ENCODE results near the gene RIC3. TPM values are rescaled to one million over a fixed set of nuclear protein-coding genes. Genes with fewer than 3 reads are reported as not detected.
A peak's percentile ranks its signal among the peaks of the same experiment; 100 is the strongest.

Gene RIC3
- total RNA-seq, 1 experiment from 2014 or later = 5.9 TPM

GRCh38 chr11:8103909-8104308, 64.9 kb downstream of the RIC3 start:
- no peak for DNase-seq
- Histone ChIP-seq H3K36me3 (replicated peaks; ENCODE audit: control insufficient read depth, insufficient read depth, low read length) (peaks cover 17% of the 10 kb centered on the region), H3K27me3 (ENCODE audit: control insufficient read depth, insufficient read depth, low read length) (no peaks in the 10 kb centered on the region), H3K4me3 (ENCODE audit: insufficient read depth, low read depth, low read length) (no peak overlapping the region)

DNA sequence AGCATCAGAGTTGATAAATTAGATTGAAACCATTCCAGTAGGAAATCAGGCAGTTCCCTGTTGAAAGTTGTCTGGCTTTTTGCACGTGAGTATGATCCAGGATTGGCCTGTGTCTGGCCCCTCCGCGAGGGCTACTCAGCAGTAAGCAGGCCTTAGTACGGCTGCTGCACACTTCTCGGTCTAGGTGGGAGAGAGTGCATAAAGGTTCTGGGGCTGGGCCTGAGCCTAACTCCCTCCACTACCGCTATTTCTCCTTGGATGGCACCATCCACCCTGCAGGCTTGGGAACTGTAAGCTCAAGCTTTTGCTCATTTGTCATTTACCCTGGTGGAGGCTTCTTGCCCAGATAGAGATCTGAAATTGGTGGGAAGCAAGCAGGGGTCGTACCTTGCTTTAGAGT, 65.9 kb downstream of the RIC3 start:
- no peak overlapping the region for H3K4me3 ChIP-seq (ENCODE audit: insufficient read depth, low read depth, low read length)
- H3K36me3 ChIP-seq (replicated peaks; ENCODE audit: control insufficient read depth, insufficient read depth, low read length) = peaks cover 20% of the 10 kb centered on the region
- H3K27me3 ChIP-seq (ENCODE audit: control insufficient read depth, insufficient read depth, low read length) = no peaks in the 10 kb centered on the region
- no peak for DNase-seq

DNA sequence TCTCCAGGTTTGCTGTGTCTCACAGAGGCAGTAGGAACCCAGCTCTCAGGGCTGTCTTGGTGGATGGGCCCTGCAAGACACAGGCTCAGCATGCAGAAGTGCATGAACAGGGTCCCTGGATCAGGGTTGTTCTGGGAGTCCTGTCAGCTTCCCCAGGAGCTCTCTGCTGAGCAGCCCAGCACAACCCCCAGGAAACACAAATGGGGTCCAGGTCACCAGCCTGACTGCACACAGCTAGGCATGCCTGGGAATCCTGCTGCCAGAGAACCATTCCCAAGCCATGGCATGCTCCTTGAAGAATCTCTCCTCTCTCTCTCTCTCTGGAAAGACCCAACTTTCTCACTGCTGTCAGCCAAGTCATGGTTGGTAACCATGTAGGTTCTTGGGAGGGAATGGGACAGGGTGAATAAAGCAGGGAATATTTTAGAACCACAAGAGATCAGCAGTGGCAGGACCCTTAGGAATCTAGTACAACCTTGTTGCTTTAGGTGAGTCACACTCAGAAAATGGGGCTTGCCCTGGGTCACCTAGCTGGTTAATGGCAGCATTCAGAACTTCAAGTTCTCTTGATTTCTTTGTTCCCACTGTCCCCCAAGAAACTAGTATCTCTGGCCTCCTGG, 66.4 kb downstream of the RIC3 start:
- Histone ChIP-seq H3K36me3 (replicated peaks; ENCODE audit: control insufficient read depth, insufficient read depth, low read length) (peaks cover 20% of the 10 kb centered on the region), H3K27me3 (ENCODE audit: control insufficient read depth, insufficient read depth, low read length) (no peaks in the 10 kb centered on the region), H3K4me3 (ENCODE audit: insufficient read depth, low read depth, low read length) (no peak overlapping the region)
- DNase-seq = no peak

DNA sequence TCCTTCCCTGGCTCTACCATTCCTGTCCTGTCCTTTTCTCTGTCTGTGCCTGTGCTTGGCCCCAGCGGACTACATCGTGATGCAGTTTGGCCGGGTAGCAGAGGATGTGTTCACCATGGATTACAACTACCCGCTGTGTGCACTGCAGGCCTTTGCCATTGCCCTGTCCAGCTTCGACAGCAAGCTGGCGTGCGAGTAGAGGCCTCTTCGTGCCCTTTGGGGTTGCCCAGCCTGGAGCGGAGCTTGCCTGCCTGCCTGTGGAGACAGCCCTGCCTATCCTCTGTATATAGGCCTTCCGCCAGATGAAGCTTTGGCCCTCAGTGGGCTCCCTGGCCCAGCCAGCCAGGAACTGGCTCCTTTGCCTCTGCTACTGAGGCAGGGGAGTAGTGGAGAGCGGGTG, 67.4 kb downstream of the RIC3 start:
- Histone ChIP-seq H3K27me3 (ENCODE audit: control insufficient read depth, insufficient read depth, low read length) (no peaks in the 10 kb centered on the region), H3K36me3 (replicated peaks; ENCODE audit: control insufficient read depth, insufficient read depth, low read length) (peaks cover 24% of the 10 kb centered on the region), H3K4me3 (ENCODE audit: insufficient read depth, low read depth, low read length) (no peak overlapping the region)
- no peak for DNase-seq

- Histone ChIP-seq H3K4me3 (ENCODE audit: insufficient read depth, low read depth, low read length) (no peak overlapping the region), H3K27me3 (ENCODE audit: control insufficient read depth, insufficient read depth, low read length) (no peaks in the 10 kb centered on the region), H3K36me3 (replicated peaks; ENCODE audit: control insufficient read depth, insufficient read depth, low read length) (peaks cover 22% of the 10 kb centered on the region)
- DNase-seq = no peak
Measured at GRCh38 chr11:8100605-8101004, 68.2 kb downstream of the RIC3 start.

- Histone ChIP-seq H3K27me3 (ENCODE audit: control insufficient read depth, insufficient read depth, low read length) (no peaks in the 10 kb centered on the region), H3K36me3 (replicated peaks; ENCODE audit: control insufficient read depth, insufficient read depth, low read length) (peaks cover 22% of the 10 kb centered on the region), H3K4me3 (ENCODE audit: insufficient read depth, low read depth, low read length) (no peak overlapping the region)
- no peak for DNase-seq
Measured at GRCh38 chr11:8100158-8100557, 68.7 kb downstream of the RIC3 start.

- Histone ChIP-seq H3K4me3 (ENCODE audit: insufficient read depth, low read depth, low read length) (no peak overlapping the region), H3K36me3 (replicated peaks; ENCODE audit: control insufficient read depth, insufficient read depth, low read length) (peaks cover 22% of the 10 kb centered on the region), H3K27me3 (ENCODE audit: control insufficient read depth, insufficient read depth, low read length) (no peaks in the 10 kb centered on the region)
- peak; percentile 82 for DNase-seq
Measured at GRCh38 chr11:8099291-8099899, 69.4 kb downstream of the RIC3 start.

DNA sequence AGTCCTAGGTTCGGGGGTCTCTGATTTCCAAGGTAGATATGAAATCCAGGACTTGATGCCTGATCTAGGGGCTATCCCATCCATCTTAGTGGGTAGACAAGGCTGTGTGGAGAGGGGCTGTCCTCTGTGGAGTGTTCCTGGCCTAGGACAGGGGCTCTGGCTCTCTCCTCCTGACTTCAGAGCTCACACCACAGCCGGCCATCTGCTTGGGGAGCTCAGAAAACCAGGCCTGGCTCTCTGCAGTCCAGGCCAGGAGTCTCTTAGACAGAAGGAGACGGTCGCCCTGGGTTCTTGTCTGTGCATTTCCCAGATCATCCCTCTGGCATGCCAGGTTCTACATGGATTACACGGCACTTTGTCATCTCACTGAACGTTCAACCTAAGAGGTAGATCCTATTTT, 69.9 kb downstream of the RIC3 start:
- peaks cover 22% of the 10 kb centered on the region for H3K36me3 ChIP-seq (replicated peaks; ENCODE audit: control insufficient read depth, insufficient read depth, low read length)
- H3K4me3 ChIP-seq (ENCODE audit: insufficient read depth, low read depth, low read length) = no peak overlapping the region
- H3K27me3 ChIP-seq (ENCODE audit: control insufficient read depth, insufficient read depth, low read length) = no peaks in the 10 kb centered on the region
- DNase-seq = no peak

DNA sequence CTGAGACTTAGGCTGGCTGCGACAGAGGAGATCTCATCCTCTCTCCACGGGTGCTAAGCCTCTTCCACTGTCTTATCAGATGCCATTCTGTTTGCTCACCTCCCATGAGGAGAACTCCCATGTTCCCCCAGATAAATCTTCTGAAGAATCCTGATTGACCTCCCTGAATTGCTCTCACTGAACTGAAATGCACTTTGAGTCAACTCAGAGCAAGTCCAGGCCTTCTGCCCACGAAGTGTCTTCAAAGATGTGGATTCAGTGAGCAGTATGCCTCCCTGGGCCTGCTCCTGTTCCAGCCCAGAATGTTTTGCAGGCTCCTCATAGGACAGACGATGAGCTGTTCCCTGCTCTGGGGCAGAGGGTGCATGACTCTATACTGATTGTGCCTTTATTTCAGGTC, 70.5 kb downstream of the RIC3 start:
- Histone ChIP-seq H3K27me3 (ENCODE audit: control insufficient read depth, insufficient read depth, low read length) (no peaks in the 10 kb centered on the region), H3K36me3 (replicated peaks; ENCODE audit: control insufficient read depth, insufficient read depth, low read length) (peaks cover 21% of the 10 kb centered on the region), H3K4me3 (ENCODE audit: insufficient read depth, low read depth, low read length) (no peak overlapping the region)
- no peak for DNase-seq

GRCh38 chr11:8097926-8098325, 70.9 kb downstream of the RIC3 start:
- no peak for DNase-seq
- no peak overlapping the region for H3K4me3 ChIP-seq (ENCODE audit: insufficient read depth, low read depth, low read length)

DNA sequence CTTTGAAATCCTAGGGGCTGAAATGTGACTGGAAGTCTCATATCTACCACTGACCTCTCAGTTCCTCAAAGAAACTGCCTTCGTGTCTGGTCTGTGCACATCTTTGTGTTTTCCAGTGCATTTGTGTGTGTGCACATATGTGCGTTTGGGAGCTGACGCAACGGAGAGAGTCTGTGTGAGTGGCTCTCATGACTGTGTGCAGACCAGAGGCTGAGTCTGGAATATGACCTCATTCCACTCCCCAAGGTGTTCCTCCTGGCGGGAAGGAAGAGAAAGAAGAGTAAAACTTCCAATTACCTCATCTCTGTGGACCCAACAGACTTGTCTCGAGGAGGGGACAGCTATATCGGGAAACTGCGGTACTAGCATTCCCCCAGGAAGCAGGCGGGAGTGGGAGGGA, 71.4 kb downstream of the RIC3 start:
- Histone ChIP-seq H3K36me3 (replicated peaks; ENCODE audit: control insufficient read depth, insufficient read depth, low read length) (peaks cover 19% of the 10 kb centered on the region), H3K27me3 (ENCODE audit: control insufficient read depth, insufficient read depth, low read length) (no peaks in the 10 kb centered on the region), H3K4me3 (ENCODE audit: insufficient read depth, low read depth, low read length) (no peak overlapping the region)
- DNase-seq = no peak

More at GRCh38 chr11:8097926-8098325, 70.9 kb downstream of the RIC3 start:
- Histone ChIP-seq H3K27me3 (ENCODE audit: control insufficient read depth, insufficient read depth, low read length) (no peaks in the 10 kb centered on the region), H3K36me3 (replicated peaks; ENCODE audit: control insufficient read depth, insufficient read depth, low read length) (peaks cover 19% of the 10 kb centered on the region)

- no peaks in the 10 kb centered on the region for H3K27me3 ChIP-seq (ENCODE audit: control insufficient read depth, insufficient read depth, low read length)
- no peak overlapping the region for H3K4me3 ChIP-seq (ENCODE audit: insufficient read depth, low read depth, low read length)
- H3K36me3 ChIP-seq (replicated peaks; ENCODE audit: control insufficient read depth, insufficient read depth, low read length) = peaks cover 15% of the 10 kb centered on the region
- no peak for DNase-seq
Measured at GRCh38 chr11:8097062-8097461, 71.8 kb downstream of the RIC3 start.

GRCh38 chr11:8096575-8096974, 72.2 kb downstream of the RIC3 start:
- H3K4me3 ChIP-seq (ENCODE audit: insufficient read depth, low read depth, low read length) = no peak overlapping the region
- H3K27me3 ChIP-seq (ENCODE audit: control insufficient read depth, insufficient read depth, low read length) = no peaks in the 10 kb centered on the region
- no peak for DNase-seq
- peaks cover 12% of the 10 kb centered on the region for H3K36me3 ChIP-seq (replicated peaks; ENCODE audit: control insufficient read depth, insufficient read depth, low read length)

- Histone ChIP-seq H3K4me3 (ENCODE audit: insufficient read depth, low read depth, low read length) (no peak overlapping the region), H3K36me3 (replicated peaks; ENCODE audit: control insufficient read depth, insufficient read depth, low read length) (peaks cover 12% of the 10 kb centered on the region), H3K27me3 (ENCODE audit: control insufficient read depth, insufficient read depth, low read length) (no peaks in the 10 kb centered on the region)
- no peak for DNase-seq
Measured at GRCh38 chr11:8095806-8096522, 72.9 kb downstream of the RIC3 start.

DNA sequence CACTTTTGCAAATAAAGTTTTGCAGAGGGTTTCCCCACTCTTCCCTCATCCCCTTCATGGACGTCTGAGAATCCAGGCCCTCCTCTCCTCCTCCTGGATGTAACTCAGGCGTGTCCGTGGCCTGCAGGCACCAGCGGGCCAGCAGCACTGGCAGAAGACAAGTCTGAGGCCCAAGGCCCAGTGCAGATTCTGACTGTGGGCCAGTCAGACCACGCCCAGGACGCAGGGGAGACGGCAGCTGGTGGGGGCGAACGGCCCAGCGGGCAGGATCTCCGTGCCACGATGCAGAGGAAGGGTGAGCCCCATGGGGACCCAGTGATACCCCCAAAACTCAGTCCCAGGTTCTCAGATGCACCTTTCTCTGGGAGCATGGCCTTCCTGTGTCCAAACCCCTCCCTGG, 73.5 kb downstream of the RIC3 start:
- DNase-seq = no peak
- no peak overlapping the region for H3K4me3 ChIP-seq (ENCODE audit: insufficient read depth, low read depth, low read length)
- H3K27me3 ChIP-seq (ENCODE audit: control insufficient read depth, insufficient read depth, low read length) = no peaks in the 10 kb centered on the region
- H3K36me3 ChIP-seq (replicated peaks; ENCODE audit: control insufficient read depth, insufficient read depth, low read length) = peaks cover 11% of the 10 kb centered on the region

All from H7 (cell line).